Thymus (tissue), 11 donors: ENCODE measurements around the gene HTD2. TPM values are rescaled to one million over a fixed set of nuclear protein-coding genes. Genes with fewer than 3 reads are reported as not detected.

Source experiments
- DNase-seq, 9 donors: peaks; one replicate each; pipeline ENCODE4 v3.0.0-alpha.2; 2013; ENCODE audit warnings: low spot score in 9 of 9, low read depth in 6 of 9, missing footprints in 1 of 9
- H3K27ac ChIP-seq, 2 donors: one replicate each; pipeline ENCODE4 v1.5.1; 2013; ENCODE audit warnings: control low read depth in 1 of 2, low read depth in 1 of 2, low read length in 1 of 2, mild to moderate bottlenecking in 1 of 2, moderate library complexity in 1 of 2
- H3K27me3 ChIP-seq, 2 donors: one replicate each; pipeline ENCODE4 v1.5.1; 2013; ENCODE audit warnings: low read length in 1 of 2; ENCODE audit not compliant: control insufficient read depth in 2 of 2, insufficient read depth in 1 of 2
- H3K36me3 ChIP-seq, 2 donors: one replicate each; pipeline ENCODE4 v1.5.1; 2013; ENCODE audit warnings: low read length in 1 of 2, mild to moderate bottlenecking in 1 of 2, moderate library complexity in 1 of 2; ENCODE audit not compliant: control insufficient read depth in 2 of 2, insufficient read depth in 2 of 2
- H3K4me1 ChIP-seq, 2 donors: one replicate each; pipeline ENCODE4 v1.5.1; 2013; ENCODE audit warnings: low read length in 2 of 2; ENCODE audit not compliant: control insufficient read depth in 2 of 2, insufficient read depth in 2 of 2
- H3K4me3 ChIP-seq, 2 donors: one replicate each; pipeline ENCODE4 v1.5.1; 2013; ENCODE audit warnings: low read length in 2 of 2, control low read depth in 1 of 2, mild to moderate bottlenecking in 1 of 2
- H3K9me3 ChIP-seq, 2 donors: one replicate each; pipeline ENCODE4 v1.5.1; 2013; ENCODE audit warnings: low read length in 1 of 2, mild to moderate bottlenecking in 1 of 2; ENCODE audit not compliant: control insufficient read depth in 2 of 2, insufficient read depth in 1 of 2
- WGBS: extraction: QIAGEN DNeasy Blood & Tissue Kit; methylation state at CpG from one replicate; pipeline ENCODE4 v1.1.7; 2013; 5-methylcytosine and 5-hydroxymethylcytosine counted together
- polyA plus RNA-seq: library from polyadenylated mRNA; stranded (reverse); fragments of 200-250 nt; gene quantifications from one replicate; pipeline ENCODE4 v1.2.3, GENCODE V29; 2013
- total RNA-seq: library from RNA; stranded (reverse); fragments of 120-200 nt; gene quantifications from one replicate; pipeline ENCODE4 v1.2.4, GENCODE V29; 2013
- donor health status: healthy.

HTD2 gene
- total and polyA plus RNA-seq, 2 donors, result 6.3 to 6.9 TPM

GRCh38 chr3:58355179-58355578 is 48.9 kb downstream of the HTD2 start:
- no peak for DNase-seq
- WGBS, result 93% methylated on average over 8 of the region's 8 CpGs
- H3K27me3 ChIP-seq, result no peaks in the 10 kb centered on the region
- H3K9me3 ChIP-seq, result no peaks in the 10 kb centered on the region
- peaks cover 0 to 2% of the 10 kb centered on the region in 2 donors for H3K36me3 ChIP-seq
- H3K4me3 ChIP-seq, result no peak overlapping the region
- H3K27ac ChIP-seq, result no peak overlapping the region
- H3K4me1 ChIP-seq, result peaks cover 2 to 25% of the 10 kb centered on the region in 2 donors

- no peak overlapping the region for H3K27ac ChIP-seq
- 32% methylated on average over 4 of the region's 4 CpGs for WGBS
- no peak overlapping the region for H3K4me3 ChIP-seq
- H3K27me3 ChIP-seq, result no peaks in the 10 kb centered on the region
- peaks cover 2 to 18% of the 10 kb centered on the region in 2 donors for H3K4me1 ChIP-seq
- no peaks in the 10 kb centered on the region for H3K9me3 ChIP-seq
- H3K36me3 ChIP-seq, result peaks cover 0 to 2% of the 10 kb centered on the region in 2 donors
- DNase-seq, result no peak
These were observed 49.7 kb downstream of the HTD2 start for GRCh38 chr3:58356054-58356453.

- Histone ChIP-seq H3K36me3 (peaks cover 0 to 2% of the 10 kb centered on the region in 2 donors), H3K4me1 (peaks cover 0 to 10% of the 10 kb centered on the region in 2 donors), H3K4me3 (no peak overlapping the region), H3K27ac (no peak overlapping the region), H3K27me3 (no peaks in the 10 kb centered on the region), H3K9me3 (no peaks in the 10 kb centered on the region)
- DNase-seq, result no peak
- 97% methylated on average over 3 of the region's 3 CpGs for WGBS
These were observed 51.1 kb downstream of the HTD2 start for GRCh38 chr3:58357402-58357801.

GRCh38 chr3:58358092-58358491 is 51.8 kb downstream of the HTD2 start:
- Histone ChIP-seq H3K27ac (no peak overlapping the region), H3K4me3 (no peak overlapping the region), H3K36me3 (no peaks in the 10 kb centered on the region), H3K4me1 (peaks cover 0 to 10% of the 10 kb centered on the region in 2 donors), H3K27me3 (no peaks in the 10 kb centered on the region), H3K9me3 (no peaks in the 10 kb centered on the region)
- WGBS, result 97% methylated on average over 3 of the region's 3 CpGs
- no peak for DNase-seq

GRCh38 chr3:58358808-58359207 is 52.5 kb downstream of the HTD2 start:
- WGBS, result 96% methylated on average over 4 of the region's 4 CpGs
- no peaks in the 10 kb centered on the region for H3K9me3 ChIP-seq
- no peaks in the 10 kb centered on the region for H3K36me3 ChIP-seq
- no peak for DNase-seq
- H3K27me3 ChIP-seq, result no peaks in the 10 kb centered on the region
- H3K27ac ChIP-seq, result no peak overlapping the region
- peaks cover 0 to 6% of the 10 kb centered on the region in 2 donors for H3K4me1 ChIP-seq
- no peak overlapping the region for H3K4me3 ChIP-seq

- DNase-seq, result no peak
- Histone ChIP-seq H3K4me1 (no peaks in the 10 kb centered on the region), H3K36me3 (no peaks in the 10 kb centered on the region), H3K27ac (no peak overlapping the region), H3K9me3 (no peaks in the 10 kb centered on the region), H3K27me3 (no peaks in the 10 kb centered on the region), H3K4me3 (no peak overlapping the region)
- 96% methylated on average over 4 of the region's 4 CpGs for WGBS
These were observed 53.3 kb downstream of the HTD2 start for GRCh38 chr3:58359621-58360020.

- Histone ChIP-seq H3K4me1 (no peaks in the 10 kb centered on the region), H3K4me3 (no peak overlapping the region), H3K27me3 (no peaks in the 10 kb centered on the region), H3K36me3 (no peaks in the 10 kb centered on the region), H3K27ac (no peak overlapping the region), H3K9me3 (no peaks in the 10 kb centered on the region)
- DNase-seq, result no peak
These were observed 55.5 kb downstream of the HTD2 start for GRCh38 chr3:58361866-58362265.

GRCh38 chr3:58366699-58367098 is 60.4 kb downstream of the HTD2 start:
- Histone ChIP-seq H3K9me3 (no peaks in the 10 kb centered on the region), H3K4me3 (no peak overlapping the region), H3K27me3 (no peaks in the 10 kb centered on the region), H3K36me3 (peaks cover 0 to 5% of the 10 kb centered on the region in 2 donors), H3K27ac (no peak overlapping the region), H3K4me1 (no peaks in the 10 kb centered on the region)
- no peak for DNase-seq
- WGBS, result 65% methylated on average over 1 of the region's 1 CpG

- Histone ChIP-seq H3K9me3 (no peaks in the 10 kb centered on the region), H3K27me3 (no peaks in the 10 kb centered on the region), H3K36me3 (peaks cover 0 to 5% of the 10 kb centered on the region in 2 donors), H3K27ac (no peak overlapping the region), H3K4me3 (no peak overlapping the region), H3K4me1 (no peaks in the 10 kb centered on the region)
- 98% methylated on average over 1 of the region's 1 CpG for WGBS
- no peak for DNase-seq
These were observed 62.7 kb downstream of the HTD2 start for GRCh38 chr3:58369038-58369437.
